Measurements from ENCODE around the gene WRAP73.
"Not testable (repeated sequence)": the region's sequence is repeated elsewhere in the genome, so short reads cannot be mapped to it uniquely, and the experiment has no call there.

Gene WRAP73

DNA sequence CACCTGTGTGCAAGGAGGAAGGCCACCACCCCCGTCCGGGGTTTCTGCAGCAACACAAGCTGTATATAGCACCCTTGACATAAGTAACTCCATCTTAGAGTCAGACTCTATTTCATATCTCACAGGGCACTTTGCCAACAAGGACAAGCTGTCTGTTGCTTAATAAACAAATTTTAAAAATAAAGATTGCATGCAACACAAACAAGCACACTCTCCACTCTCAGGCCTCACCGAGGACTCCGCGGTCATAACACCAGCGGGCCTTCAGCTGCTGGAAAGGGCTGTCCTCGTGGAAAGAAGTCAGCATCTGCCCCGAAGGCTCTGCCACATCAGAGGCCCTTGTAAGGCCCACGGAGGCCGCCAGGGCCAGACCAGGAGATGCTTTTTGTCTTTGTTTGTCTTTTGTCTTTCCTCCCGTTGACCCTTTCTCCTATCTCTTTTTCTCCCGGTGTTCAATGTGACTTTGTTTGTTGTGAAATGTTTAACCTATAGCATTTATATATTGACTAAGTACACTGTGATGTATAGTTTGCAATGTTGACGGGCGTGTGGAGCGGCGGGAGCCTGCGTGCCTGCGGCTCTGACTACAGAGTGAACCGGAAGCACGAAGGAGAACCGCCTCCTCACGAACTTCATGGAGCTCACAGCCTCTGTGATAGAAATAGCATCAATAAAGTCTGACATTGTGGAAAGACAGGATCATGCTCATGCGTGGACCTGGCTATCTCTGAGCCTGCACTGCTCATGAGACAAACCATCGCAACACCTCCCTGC, 62.7 kb downstream of the WRAP73 start:
- Mint-ChIP-seq H3K4me1 (no peaks in the 10 kb centered on the region), H3K27ac (no peak overlapping the region), H3K36me3 (no peaks in the 10 kb centered on the region), H3K4me3 (no peak overlapping the region), H3K9me3 (no peaks in the 10 kb centered on the region), H3K27me3 (peaks cover 8% of the 10 kb centered on the region)
- no peak for ATAC-seq

DNA sequence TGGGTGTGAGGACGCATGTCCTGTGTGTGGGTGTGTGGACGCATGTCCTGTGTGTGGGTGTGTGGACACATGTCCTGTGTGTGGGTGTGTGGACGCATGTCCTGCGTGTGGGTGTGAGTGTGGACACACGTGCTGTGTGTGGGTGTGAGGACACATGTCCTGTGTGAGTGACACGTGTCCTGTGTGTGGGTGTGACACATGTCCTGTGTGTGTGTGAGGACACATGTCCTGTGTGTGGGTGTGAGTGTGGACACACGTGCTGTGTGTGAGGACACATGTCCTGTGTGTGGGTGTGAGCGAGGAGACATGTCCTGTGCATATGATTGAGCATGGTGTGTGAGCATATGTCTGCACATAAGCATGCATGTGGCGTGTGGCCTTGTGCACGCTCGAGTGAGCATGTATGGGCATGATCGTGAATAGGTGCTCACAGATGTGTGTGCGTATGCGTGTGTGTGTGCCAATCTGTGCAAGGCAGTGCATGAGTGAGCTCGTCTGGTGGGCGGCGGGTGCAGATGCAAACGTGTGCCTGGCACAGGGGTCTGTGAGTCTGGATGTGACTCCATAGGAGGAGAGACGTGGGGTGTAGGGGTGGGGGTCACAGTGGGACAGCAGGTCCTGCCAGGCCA, 63.8 kb downstream of the WRAP73 start:
- no peak overlapping the region for H3K4me3 Mint-ChIP-seq
- no peaks in the 10 kb centered on the region for H3K9me3 Mint-ChIP-seq
- no peaks in the 10 kb centered on the region for H3K36me3 Mint-ChIP-seq
- H3K4me1 Mint-ChIP-seq: no peaks in the 10 kb centered on the region
- no peak for ATAC-seq
- peaks cover 8% of the 10 kb centered on the region for H3K27me3 Mint-ChIP-seq
- H3K27ac Mint-ChIP-seq: no peak overlapping the region

DNA sequence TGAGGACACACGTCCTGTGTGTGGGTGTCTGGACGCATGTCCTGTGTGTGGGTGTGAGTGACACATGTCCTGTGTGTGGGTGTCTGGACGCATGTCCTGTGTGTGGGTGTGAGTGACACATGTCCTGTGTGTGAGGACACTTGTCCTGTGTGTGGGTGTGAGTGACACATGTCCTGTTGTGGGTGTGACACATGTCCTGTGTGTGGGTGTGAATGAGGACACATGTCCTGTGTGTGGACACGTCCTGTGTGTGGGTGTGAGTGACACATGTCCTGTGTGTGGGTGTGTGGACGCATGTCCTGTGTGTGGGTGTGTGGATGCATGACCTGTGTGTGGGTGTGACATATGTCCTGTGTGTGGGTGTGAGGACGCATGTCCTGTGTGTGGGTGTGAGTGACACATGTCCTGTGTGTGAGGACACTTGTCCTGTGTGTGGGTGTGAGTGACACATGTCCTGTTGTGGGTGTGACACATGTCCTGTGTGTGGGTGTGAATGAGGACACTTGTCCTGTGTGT, 64.5 kb downstream of the WRAP73 start:
- not testable (repeated sequence) for H3K4me1 Mint-ChIP-seq, H3K27ac Mint-ChIP-seq, ATAC-seq, H3K4me3 Mint-ChIP-seq, H3K36me3 Mint-ChIP-seq, H3K27me3 Mint-ChIP-seq, H3K9me3 Mint-ChIP-seq

DNA sequence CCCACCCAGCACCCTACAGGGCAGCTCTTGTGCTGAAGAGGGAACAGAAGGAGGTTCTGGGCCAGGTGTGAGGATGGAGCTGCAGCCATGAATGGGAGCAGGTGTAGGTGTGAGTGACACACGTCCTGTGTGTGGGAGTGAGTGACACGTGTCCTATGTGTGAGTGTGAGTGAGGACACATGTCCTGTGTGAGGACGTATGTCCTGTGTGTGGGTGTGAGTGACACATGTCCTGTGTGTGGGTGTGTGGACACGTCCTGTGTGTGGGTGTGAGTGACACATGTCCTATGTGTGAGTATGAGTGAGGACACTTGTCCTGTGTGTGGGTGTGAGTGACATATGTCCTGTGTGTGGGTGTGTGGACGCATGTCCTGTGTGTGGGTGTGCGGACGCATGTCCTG, 65.0 kb downstream of the WRAP73 start:
- Mint-ChIP-seq H3K27me3 (peaks cover under 1% of the 10 kb centered on the region), H3K4me1 (no peaks in the 10 kb centered on the region), H3K27ac (no peak overlapping the region), H3K36me3 (no peaks in the 10 kb centered on the region), H3K9me3 (no peaks in the 10 kb centered on the region), H3K4me3 (no peak overlapping the region)
- no peak for ATAC-seq

DNA sequence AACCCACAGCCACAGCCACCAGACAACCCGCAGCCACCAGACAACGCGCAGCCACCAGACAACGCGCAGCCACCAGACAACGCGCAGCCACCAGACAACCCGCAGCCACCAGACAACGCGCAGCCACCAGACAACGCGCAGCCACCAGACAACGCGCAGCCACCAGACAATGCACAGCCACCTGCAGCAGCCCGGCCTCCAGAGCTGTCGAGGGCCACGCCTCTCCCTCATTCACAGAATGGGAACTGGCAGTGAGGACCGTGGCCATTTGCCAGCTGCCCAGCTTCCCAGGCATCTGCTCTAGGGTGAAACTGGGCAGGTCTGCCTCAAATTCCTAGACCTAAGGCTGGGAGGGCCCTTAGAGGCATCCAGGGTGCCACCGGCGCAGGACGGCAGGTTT, 66.2 kb downstream of the WRAP73 start:
- H3K9me3 Mint-ChIP-seq, H3K4me1 Mint-ChIP-seq, H3K4me3 Mint-ChIP-seq, H3K27ac Mint-ChIP-seq, H3K36me3 Mint-ChIP-seq, ATAC-seq: not testable (repeated sequence)
- peaks cover 12% of the 10 kb centered on the region for H3K27me3 Mint-ChIP-seq

- Mint-ChIP-seq H3K27me3 (peaks cover 32% of the 10 kb centered on the region), H3K27ac (no peak overlapping the region), H3K4me3 (no peak overlapping the region), H3K36me3 (no peaks in the 10 kb centered on the region), H3K9me3 (no peaks in the 10 kb centered on the region), H3K4me1 (peaks cover 16% of the 10 kb centered on the region)
- ATAC-seq: no peak
These were observed 68.4 kb downstream of the WRAP73 start for GRCh38 chr1:3581296-3582036.

All from stimulated activated memory B cell treated with anti-CD40 and anti-IgM and Interleukin-4, amounts not matched to agents 10 μg/mL and 1 μg/mL and 100 μg/mL, for 72 hours (primary cell).